HepG2 (cell line): ENCODE data around the gene ADAMTS13. TPM values are rescaled to one million over a fixed set of nuclear protein-coding genes. Genes with fewer than 3 reads are reported as not detected.

ENCODE experiments used
- HNF4A ChIP-seq: sonication (generic); formaldehyde crosslinking; IDR thresholded peaks from 2 replicates; pipeline ENCODE4 v1.4.0; 2020; ENCODE audit warnings: missing genetic modification reagents
- KMT2A ChIP-seq: sonication (generic); formaldehyde crosslinking; IDR thresholded peaks from 2 replicates; pipeline ENCODE4 v1.4.0; 2020; ENCODE audit warnings: missing genetic modification reagents
- ONECUT2 ChIP-seq: sonication (generic); formaldehyde crosslinking; IDR thresholded peaks from 2 replicates; pipeline ENCODE4 v1.4.0; 2020; ENCODE audit warnings: missing genetic modification reagents
- ZFX ChIP-seq: sonication (generic); formaldehyde crosslinking; IDR thresholded peaks from 2 replicates; pipeline ENCODE4 v1.4.0; 2020; ENCODE audit warnings: mild to moderate bottlenecking, low read depth, missing genetic modification reagents, moderate library complexity
- ZNF317 ChIP-seq: sonication (generic); formaldehyde crosslinking; IDR thresholded peaks from 2 replicates; pipeline ENCODE4 v1.5.0; 2020; ENCODE audit warnings: mild to moderate bottlenecking, missing genetic modification reagents
- ZNF383 ChIP-seq: sonication (generic); formaldehyde crosslinking; IDR thresholded peaks from 2 replicates; pipeline ENCODE4 v1.4.0; 2020; ENCODE audit warnings: missing genetic modification reagents, mild to moderate bottlenecking, borderline replicate concordance
- ZNF589 ChIP-seq: sonication (generic); formaldehyde crosslinking; conservative IDR thresholded peaks from 2 replicates; pipeline ENCODE4 v1.8.0; 2022; ENCODE audit warnings: mild to moderate bottlenecking, moderate library complexity, missing genetic modification reagents
- ZNF660 ChIP-seq: sonication (generic); formaldehyde crosslinking; IDR thresholded peaks from 2 replicates; pipeline ENCODE4 v1.5.1; 2020; ENCODE audit warnings: mild to moderate bottlenecking, low read depth, missing genetic modification reagents, borderline replicate concordance
- ZNF841 ChIP-seq: sonication (generic); formaldehyde crosslinking; IDR thresholded peaks from 2 replicates; pipeline ENCODE4 v1.8.1; 2023; ENCODE audit warnings: missing genetic modification reagents, borderline replicate concordance
- polyA plus RNA-seq, 8 experiments: library from polyadenylated mRNA; depleted of rRNA in 3 of 8; stranded (reverse) in 7 of 8; unstranded in 1 of 8; fragments of >200 nt; fragmentation: Illumina TruSeq in 4 of 8; extraction: Trizol in 4 of 8; gene quantifications; 2 replicates each; pipeline versions ENCODE4 v1.2.1 to v1.2.3, GENCODE V29; 2011 to 2016; ENCODE audit warnings: low read depth in 4 of 8, missing spikeins in 1 of 8, mixed read lengths in 1 of 8; ENCODE audit not compliant: insufficient read depth in 1 of 8
- total RNA-seq, 5 experiments: library from RNA; depleted of rRNA; stranded (reverse); fragments of >200 nt; fragmentation: Illumina TruSeq; extraction: Trizol; gene quantifications; 2 replicates each; pipeline ENCODE4 v1.2.3, GENCODE V29; 2016; ENCODE audit warnings: low read depth in 1 of 5
- TF ChIP-seq, protein P1 (sequence below): sonication (generic); formaldehyde crosslinking; IDR thresholded peaks from 2 replicates; pipeline ENCODE4 v1.5.1; 2020; ENCODE audit warnings: missing genetic modification reagents, mild to moderate bottlenecking, borderline replicate concordance
- TF ChIP-seq, protein P2 (sequence below): sonication (generic); formaldehyde crosslinking; IDR thresholded peaks from 2 replicates; pipeline ENCODE4 v1.4.0; 2020; ENCODE audit warnings: missing genetic modification reagents
- TF ChIP-seq, protein P3 (sequence below), 2 experiments: sonication (generic) in 1 of 2; formaldehyde crosslinking in 1 of 2; IDR thresholded peaks; 2 replicates each; pipeline versions ENCODE4 v1.4.0 to v1.6.1; 2016 to 2020; ENCODE audit warnings: borderline replicate concordance in 1 of 2, low read depth in 1 of 2, mild to moderate bottlenecking in 1 of 2, missing genetic modification reagents in 1 of 2

Gene ADAMTS13
- total and polyA plus RNA-seq, 2 of the 13 experiments (the other 11 are each of a cell fraction or from before 2014, with no cell fraction given), result 0.91 to 4.5 TPM

DNA sequence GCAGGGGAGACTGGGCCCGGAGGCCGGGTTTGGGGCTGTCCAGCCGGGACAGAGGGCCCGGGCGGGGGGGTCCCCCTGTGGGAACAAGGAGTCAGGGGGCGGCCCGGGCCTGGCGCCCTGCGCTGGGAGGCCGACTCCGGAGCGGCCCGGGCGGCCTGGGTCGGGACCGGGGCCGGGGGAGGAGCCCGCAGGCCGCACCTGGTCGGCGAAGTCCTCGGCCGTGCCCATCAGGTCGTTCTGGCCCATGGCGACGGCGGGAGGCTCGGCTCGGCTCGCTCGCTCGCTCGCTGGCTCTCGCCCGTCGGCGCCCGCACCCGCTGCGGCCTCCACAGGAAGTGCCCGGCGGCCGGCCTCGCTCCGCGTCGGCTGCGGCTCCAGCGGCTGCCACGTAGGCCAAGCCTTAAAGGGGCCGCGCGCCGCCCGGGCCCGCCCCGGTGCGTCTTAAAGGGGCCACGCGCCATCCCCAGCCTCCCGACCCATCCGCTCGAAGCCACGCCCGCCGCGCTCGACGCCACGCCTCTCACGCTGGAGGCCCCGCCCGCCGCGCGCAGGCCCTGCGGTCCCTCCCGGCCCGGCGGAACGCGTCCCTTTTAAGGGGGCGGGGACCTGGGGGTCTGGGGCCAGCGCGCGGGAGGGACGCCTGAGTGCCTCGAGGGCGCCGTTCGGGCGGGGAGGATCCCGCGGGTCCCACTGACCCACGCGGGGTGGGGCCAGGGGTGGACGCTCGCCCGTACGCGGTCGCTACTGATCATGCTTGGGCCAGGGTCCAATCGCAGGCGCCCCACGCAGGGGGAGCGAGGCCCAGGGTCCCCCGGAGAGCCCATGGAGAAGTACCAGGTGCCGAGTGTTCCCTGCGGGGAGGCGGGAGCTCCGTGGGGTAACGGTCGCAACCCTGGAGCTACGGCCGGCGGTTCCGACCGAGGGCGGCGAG, 46.2 kb upstream of the ADAMTS13 start, which contains the start of the genes STKLD1 and SURF4 (continued):
- TF ChIP-seq ONECUT2 (CRISPR knock-in tag), result no peak
- TF ChIP-seq, protein P1, sequence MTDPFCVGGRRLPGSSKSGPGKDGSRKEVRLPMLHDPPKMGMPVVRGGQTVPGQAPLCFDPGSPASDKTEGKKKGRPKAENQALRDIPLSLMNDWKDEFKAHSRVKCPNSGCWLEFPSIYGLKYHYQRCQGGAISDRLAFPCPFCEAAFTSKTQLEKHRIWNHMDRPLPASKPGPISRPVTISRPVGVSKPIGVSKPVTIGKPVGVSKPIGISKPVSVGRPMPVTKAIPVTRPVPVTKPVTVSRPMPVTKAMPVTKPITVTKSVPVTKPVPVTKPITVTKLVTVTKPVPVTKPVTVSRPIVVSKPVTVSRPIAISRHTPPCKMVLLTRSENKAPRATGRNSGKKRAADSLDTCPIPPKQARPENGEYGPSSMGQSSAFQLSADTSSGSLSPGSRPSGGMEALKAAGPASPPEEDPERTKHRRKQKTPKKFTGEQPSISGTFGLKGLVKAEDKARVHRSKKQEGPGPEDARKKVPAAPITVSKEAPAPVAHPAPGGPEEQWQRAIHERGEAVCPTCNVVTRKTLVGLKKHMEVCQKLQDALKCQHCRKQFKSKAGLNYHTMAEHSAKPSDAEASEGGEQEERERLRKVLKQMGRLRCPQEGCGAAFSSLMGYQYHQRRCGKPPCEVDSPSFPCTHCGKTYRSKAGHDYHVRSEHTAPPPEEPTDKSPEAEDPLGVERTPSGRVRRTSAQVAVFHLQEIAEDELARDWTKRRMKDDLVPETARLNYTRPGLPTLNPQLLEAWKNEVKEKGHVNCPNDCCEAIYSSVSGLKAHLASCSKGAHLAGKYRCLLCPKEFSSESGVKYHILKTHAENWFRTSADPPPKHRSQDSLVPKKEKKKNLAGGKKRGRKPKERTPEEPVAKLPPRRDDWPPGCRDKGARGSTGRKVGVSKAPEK (CRISPR knock-in tag), result no peak
- TF ChIP-seq, protein P2, sequence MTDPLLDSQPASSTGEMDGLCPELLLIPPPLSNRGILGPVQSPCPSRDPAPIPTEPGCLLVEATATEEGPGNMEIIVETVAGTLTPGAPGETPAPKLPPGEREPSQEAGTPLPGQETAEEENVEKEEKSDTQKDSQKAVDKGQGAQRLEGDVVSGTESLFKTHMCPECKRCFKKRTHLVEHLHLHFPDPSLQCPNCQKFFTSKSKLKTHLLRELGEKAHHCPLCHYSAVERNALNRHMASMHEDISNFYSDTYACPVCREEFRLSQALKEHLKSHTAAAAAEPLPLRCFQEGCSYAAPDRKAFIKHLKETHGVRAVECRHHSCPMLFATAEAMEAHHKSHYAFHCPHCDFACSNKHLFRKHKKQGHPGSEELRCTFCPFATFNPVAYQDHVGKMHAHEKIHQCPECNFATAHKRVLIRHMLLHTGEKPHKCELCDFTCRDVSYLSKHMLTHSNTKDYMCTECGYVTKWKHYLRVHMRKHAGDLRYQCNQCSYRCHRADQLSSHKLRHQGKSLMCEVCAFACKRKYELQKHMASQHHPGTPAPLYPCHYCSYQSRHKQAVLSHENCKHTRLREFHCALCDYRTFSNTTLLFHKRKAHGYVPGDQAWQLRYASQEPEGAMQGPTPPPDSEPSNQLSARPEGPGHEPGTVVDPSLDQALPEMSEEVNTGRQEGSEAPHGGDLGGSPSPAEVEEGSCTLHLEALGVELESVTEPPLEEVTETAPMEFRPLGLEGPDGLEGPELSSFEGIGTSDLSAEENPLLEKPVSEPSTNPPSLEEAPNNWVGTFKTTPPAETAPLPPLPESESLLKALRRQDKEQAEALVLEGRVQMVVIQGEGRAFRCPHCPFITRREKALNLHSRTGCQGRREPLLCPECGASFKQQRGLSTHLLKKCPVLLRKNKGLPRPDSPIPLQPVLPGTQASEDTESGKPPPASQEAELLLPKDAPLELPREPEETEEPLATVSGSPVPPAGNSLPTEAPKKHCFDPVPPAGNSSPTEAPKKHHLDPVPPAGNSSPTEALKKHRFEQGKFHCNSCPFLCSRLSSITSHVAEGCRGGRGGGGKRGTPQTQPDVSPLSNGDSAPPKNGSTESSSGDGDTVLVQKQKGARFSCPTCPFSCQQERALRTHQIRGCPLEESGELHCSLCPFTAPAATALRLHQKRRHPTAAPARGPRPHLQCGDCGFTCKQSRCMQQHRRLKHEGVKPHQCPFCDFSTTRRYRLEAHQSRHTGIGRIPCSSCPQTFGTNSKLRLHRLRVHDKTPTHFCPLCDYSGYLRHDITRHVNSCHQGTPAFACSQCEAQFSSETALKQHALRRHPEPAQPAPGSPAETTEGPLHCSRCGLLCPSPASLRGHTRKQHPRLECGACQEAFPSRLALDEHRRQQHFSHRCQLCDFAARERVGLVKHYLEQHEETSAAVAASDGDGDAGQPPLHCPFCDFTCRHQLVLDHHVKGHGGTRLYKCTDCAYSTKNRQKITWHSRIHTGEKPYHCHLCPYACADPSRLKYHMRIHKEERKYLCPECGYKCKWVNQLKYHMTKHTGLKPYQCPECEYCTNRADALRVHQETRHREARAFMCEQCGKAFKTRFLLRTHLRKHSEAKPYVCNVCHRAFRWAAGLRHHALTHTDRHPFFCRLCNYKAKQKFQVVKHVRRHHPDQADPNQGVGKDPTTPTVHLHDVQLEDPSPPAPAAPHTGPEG, result peak; percentile 76; the same call in 1 of the 2 replicates
- TF ChIP-seq, protein P3, sequence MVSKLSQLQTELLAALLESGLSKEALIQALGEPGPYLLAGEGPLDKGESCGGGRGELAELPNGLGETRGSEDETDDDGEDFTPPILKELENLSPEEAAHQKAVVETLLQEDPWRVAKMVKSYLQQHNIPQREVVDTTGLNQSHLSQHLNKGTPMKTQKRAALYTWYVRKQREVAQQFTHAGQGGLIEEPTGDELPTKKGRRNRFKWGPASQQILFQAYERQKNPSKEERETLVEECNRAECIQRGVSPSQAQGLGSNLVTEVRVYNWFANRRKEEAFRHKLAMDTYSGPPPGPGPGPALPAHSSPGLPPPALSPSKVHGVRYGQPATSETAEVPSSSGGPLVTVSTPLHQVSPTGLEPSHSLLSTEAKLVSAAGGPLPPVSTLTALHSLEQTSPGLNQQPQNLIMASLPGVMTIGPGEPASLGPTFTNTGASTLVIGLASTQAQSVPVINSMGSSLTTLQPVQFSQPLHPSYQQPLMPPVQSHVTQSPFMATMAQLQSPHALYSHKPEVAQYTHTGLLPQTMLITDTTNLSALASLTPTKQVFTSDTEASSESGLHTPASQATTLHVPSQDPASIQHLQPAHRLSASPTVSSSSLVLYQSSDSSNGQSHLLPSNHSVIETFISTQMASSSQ (IDR thresholded peaks at IDR 0.05; ENCODE audit: low read depth), result no peak
- TF ChIP-seq, protein P3 (CRISPR knock-in tag; IDR thresholded peaks at IDR 0.05; ENCODE audit: borderline replicate concordance), result peak; percentile 14
- TF ChIP-seq ZNF841 (CRISPR knock-in tag), result peak; percentile 34; the same call in 1 of the 2 replicates
- TF ChIP-seq KMT2A (CRISPR knock-in tag), result peak; percentile 8; the same call in 1 of the 2 replicates
- TF ChIP-seq ZFX, result peak; percentile 98
- TF ChIP-seq ZNF589, result 0 out of 2 replicates have a peak, but pooled peaks have one; percentile 23
- TF ChIP-seq HNF4A, result peak; percentile 24
- TF ChIP-seq ZNF317 (CRISPR knock-in tag), result no peak
- peak; percentile 82; the same call in 1 of the 2 replicates for TF ChIP-seq ZNF383 (CRISPR knock-in tag)
- no peak for TF ChIP-seq ZNF660 (CRISPR knock-in tag)
